ENCODE results near the gene ZFYVE9.

DNA sequence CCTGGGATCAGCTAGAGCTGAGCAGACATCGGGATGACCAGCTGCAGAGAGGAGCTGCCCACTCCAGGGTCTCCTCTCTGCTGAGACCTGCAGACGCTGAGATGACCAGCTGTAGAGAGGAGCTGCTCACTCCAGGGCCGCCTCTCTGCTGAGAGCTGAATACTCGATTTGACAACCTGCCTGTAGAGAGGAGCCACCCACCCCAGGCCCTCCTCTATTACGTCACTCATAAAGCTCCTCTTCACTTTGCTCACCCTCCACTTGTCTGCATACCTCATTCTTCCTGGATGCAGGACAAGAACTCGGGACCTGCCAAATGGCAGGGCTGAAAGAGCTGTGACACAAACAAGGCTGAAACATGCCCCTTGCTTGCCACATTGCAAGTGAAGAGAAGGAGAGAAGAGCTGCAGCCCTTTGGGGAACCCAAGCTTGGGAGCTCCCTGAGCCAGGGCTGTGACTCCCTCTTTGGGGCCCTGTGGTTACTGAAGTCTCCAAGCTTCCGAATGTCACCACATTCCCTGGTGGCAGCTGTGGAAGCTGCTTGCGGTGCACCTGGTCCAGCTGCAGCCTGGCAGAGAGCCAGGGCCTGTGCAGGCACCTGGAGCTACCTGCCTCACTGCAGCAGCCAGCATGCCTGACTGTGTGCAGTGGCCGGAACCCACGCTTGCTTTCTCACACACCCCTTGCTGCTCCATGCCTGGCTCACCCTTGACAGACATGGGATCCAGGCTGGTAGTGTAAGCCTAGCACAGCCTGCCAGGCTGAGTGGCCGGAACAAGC, 164.5 kb downstream of the ZFYVE9 start:
- TF ChIP-seq, protein P1, sequence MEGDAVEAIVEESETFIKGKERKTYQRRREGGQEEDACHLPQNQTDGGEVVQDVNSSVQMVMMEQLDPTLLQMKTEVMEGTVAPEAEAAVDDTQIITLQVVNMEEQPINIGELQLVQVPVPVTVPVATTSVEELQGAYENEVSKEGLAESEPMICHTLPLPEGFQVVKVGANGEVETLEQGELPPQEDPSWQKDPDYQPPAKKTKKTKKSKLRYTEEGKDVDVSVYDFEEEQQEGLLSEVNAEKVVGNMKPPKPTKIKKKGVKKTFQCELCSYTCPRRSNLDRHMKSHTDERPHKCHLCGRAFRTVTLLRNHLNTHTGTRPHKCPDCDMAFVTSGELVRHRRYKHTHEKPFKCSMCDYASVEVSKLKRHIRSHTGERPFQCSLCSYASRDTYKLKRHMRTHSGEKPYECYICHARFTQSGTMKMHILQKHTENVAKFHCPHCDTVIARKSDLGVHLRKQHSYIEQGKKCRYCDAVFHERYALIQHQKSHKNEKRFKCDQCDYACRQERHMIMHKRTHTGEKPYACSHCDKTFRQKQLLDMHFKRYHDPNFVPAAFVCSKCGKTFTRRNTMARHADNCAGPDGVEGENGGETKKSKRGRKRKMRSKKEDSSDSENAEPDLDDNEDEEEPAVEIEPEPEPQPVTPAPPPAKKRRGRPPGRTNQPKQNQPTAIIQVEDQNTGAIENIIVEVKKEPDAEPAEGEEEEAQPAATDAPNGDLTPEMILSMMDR (IDR thresholded peaks at IDR 0.05) = no peak
- TF ChIP-seq POLR2AphosphoS5 (IDR thresholded peaks at IDR 0.05; ENCODE audit: low read depth, low read length) (no peak), SIN3A (IDR thresholded peaks at IDR 0.05; ENCODE audit: borderline replicate concordance, insufficient read depth, low read depth, low read length) (no peak)
- TF ChIP-seq, protein P2, sequence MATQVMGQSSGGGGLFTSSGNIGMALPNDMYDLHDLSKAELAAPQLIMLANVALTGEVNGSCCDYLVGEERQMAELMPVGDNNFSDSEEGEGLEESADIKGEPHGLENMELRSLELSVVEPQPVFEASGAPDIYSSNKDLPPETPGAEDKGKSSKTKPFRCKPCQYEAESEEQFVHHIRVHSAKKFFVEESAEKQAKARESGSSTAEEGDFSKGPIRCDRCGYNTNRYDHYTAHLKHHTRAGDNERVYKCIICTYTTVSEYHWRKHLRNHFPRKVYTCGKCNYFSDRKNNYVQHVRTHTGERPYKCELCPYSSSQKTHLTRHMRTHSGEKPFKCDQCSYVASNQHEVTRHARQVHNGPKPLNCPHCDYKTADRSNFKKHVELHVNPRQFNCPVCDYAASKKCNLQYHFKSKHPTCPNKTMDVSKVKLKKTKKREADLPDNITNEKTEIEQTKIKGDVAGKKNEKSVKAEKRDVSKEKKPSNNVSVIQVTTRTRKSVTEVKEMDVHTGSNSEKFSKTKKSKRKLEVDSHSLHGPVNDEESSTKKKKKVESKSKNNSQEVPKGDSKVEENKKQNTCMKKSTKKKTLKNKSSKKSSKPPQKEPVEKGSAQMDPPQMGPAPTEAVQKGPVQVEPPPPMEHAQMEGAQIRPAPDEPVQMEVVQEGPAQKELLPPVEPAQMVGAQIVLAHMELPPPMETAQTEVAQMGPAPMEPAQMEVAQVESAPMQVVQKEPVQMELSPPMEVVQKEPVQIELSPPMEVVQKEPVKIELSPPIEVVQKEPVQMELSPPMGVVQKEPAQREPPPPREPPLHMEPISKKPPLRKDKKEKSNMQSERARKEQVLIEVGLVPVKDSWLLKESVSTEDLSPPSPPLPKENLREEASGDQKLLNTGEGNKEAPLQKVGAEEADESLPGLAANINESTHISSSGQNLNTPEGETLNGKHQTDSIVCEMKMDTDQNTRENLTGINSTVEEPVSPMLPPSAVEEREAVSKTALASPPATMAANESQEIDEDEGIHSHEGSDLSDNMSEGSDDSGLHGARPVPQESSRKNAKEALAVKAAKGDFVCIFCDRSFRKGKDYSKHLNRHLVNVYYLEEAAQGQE (IDR thresholded peaks at IDR 0.05; ENCODE audit: insufficient read depth in 1 of 2, low read depth in 2 of 2, low read length in 1 of 2) = no peak
